K562 treated with DMSO at 1 percent for 24 hours (cell line): ENCODE results near the gene WDR86. TPM values are rescaled to one million over a fixed set of nuclear protein-coding genes. Genes with fewer than 3 reads are reported as not detected.

Experiments used
- total RNA-seq: library from RNA; unstranded; fragments of 300-600 nt; gene quantifications from 2 replicates; pipeline ENCODE4 v1.2.3, GENCODE V29; 2022; ENCODE audit warnings: low read depth; ENCODE audit not compliant: insufficient read depth

Gene WDR86
- total RNA-seq = 0.41 and 0.67 TPM in 2 replicates

GRCh38 chr7:151409667-151410404 is at the start of gene WDR86:
TSS of gene WDR86 (minus strand) at chr7:151410038. CDS start at chr7:151409589, 449 bp downstream.

GRCh38 chr7:151439855-151440798 is 30.3 kb upstream of the WDR86 start, which contains the start of gene CRYGN:
TSS of gene CRYGN (minus strand) at chr7:151440141. CDS start at chr7:151439917, 224 bp downstream.

DNA sequence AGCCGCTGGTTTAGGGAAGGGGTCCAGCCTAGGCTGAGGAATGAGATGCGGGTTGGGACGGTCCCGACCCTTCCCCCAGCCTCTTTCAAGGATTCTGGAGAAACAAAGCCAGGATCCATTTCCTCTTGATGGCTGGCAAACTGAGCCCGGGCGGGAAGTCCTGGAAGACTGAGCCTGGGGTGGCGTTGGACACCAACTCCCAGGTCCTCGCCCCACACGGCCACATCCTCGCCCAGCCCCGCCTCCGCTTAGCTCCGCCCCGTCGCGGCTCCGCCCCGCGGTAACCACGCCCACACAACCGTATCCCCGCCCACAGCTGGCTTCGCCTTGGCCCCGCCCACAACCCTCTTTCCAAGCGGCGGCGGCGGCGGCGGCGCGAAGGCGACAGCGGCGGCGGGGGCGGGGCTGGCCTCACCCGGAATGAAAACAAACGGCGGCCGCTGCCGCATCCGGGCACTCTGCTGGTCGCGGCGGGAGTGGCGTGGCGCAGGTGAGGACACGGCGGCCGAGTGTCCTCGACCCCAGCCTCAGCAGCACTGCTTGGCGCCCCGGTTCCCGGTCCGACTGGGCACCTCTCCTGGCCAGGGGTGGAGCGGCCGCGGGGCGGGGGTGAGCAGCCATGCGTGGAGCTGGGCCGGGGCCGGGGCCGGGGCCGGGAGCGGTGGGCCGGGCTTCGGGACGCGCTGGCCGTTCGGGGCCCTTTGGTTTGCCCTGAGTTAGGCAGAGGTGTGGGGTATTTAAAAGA is 68.3 kb downstream of the WDR86 start, which contains the start of gene NUB1:
Gene NUB1, plus strand, starts transcription at position 456 of the 745 bp plus-strand sequence. CDS start 3,538 bp downstream, outside the sequence.

Other genes with a start within 250 kb of the WDR86 start
- not detected in 2 replicates for gene GBX1, start 242.3 kb downstream of the WDR86 start, total RNA-seq
- gene ASB10, start 222.8 kb downstream of the WDR86 start, total RNA-seq = not detected in 2 replicates
- not detected in 2 replicates for gene H2BK1, start 199.6 kb downstream of the WDR86 start, total RNA-seq
- 51.5 and 53.2 TPM in 2 replicates for gene ABCF2, start 182.8 kb downstream of the WDR86 start, total RNA-seq
- 68.6 and 74.9 TPM in 2 replicates for gene CHPF2, start 177.6 kb downstream of the WDR86 start, total RNA-seq
- gene SMARCD3, start 161.3 kb downstream of the WDR86 start, total RNA-seq = 1.2 and 4.7 TPM in 2 replicates
- gene NUB1, start 68.2 kb downstream of the WDR86 start, total RNA-seq = 71.7 and 80.4 TPM in 2 replicates
- gene CRYGN, start 30.1 kb upstream of the WDR86 start, total RNA-seq = 0.14 TPM in 1 of 2 replicates, not detected in the other
- 76.5 and 82.3 TPM in 2 replicates for gene RHEB, start 109.9 kb upstream of the WDR86 start, total RNA-seq